22Rv1 (cell line): ENCODE measurements around the gene CHST13.

Experiments
- H3K27ac ChIP-seq: fragments of 450-650 bp; 2 replicates; pipeline ENCODE4 v1.5.1; 2017
- CTCF ChIP-seq: fragments of 450-650 bp; IDR thresholded peaks from 2 replicates; pipeline ENCODE4 v1.5.1; 2017; ENCODE audit warnings: mild to moderate bottlenecking
- ZFX ChIP-seq: fragments of 450-650 bp; IDR thresholded peaks from 2 replicates; pipeline ENCODE4 v1.6.1; 2017; ENCODE audit warnings: antibody characterized with exemption, borderline replicate concordance

CHST13 gene

GRCh38 chr3:126488185-126488584, 35.8 kb upstream of the CHST13 start:
- peak; percentile 27 for TF ChIP-seq CTCF
- TF ChIP-seq ZFX: no peak
- H3K27ac ChIP-seq: no peak overlapping the region

GRCh38 chr3:126488886-126489569, 34.9 kb upstream of the CHST13 start:
- no peak overlapping the region for H3K27ac ChIP-seq
- no peak for TF ChIP-seq CTCF
- TF ChIP-seq ZFX: no peak

GRCh38 chr3:126490619-126491018, 33.3 kb upstream of the CHST13 start:
- TF ChIP-seq CTCF (no peak), ZFX (no peak)
- no peak overlapping the region for H3K27ac ChIP-seq

- TF ChIP-seq CTCF: no peak
- TF ChIP-seq ZFX: no peak
- H3K27ac ChIP-seq: no peak overlapping the region
These were observed 32.5 kb upstream of the CHST13 start for GRCh38 chr3:126491221-126492013.

GRCh38 chr3:126493051-126493450, 30.9 kb upstream of the CHST13 start:
- TF ChIP-seq ZFX (no peak), CTCF (no peak)
- H3K27ac ChIP-seq: no peak overlapping the region

GRCh38 chr3:126493739-126494138, 30.2 kb upstream of the CHST13 start:
- TF ChIP-seq ZFX: no peak
- no peak overlapping the region for H3K27ac ChIP-seq

GRCh38 chr3:126494204-126494969, 29.6 kb upstream of the CHST13 start:
- no peak overlapping the region for H3K27ac ChIP-seq
- no peak for TF ChIP-seq CTCF
- TF ChIP-seq ZFX: no peak
